Activated T-helper 9 cell treated with anti-CD3 and anti-CD28 coated beads, Interleukin-2, amount 50 U/mL, for 16 hours (primary cell): Measurements from ENCODE around the gene LRRC66.

ENCODE experiments used
- DNase-seq: peaks from one replicate; pipeline ENCODE4 v3.0.0-alpha.2; 2020; ENCODE audit warnings: low read depth

LRRC66 gene, protein sequence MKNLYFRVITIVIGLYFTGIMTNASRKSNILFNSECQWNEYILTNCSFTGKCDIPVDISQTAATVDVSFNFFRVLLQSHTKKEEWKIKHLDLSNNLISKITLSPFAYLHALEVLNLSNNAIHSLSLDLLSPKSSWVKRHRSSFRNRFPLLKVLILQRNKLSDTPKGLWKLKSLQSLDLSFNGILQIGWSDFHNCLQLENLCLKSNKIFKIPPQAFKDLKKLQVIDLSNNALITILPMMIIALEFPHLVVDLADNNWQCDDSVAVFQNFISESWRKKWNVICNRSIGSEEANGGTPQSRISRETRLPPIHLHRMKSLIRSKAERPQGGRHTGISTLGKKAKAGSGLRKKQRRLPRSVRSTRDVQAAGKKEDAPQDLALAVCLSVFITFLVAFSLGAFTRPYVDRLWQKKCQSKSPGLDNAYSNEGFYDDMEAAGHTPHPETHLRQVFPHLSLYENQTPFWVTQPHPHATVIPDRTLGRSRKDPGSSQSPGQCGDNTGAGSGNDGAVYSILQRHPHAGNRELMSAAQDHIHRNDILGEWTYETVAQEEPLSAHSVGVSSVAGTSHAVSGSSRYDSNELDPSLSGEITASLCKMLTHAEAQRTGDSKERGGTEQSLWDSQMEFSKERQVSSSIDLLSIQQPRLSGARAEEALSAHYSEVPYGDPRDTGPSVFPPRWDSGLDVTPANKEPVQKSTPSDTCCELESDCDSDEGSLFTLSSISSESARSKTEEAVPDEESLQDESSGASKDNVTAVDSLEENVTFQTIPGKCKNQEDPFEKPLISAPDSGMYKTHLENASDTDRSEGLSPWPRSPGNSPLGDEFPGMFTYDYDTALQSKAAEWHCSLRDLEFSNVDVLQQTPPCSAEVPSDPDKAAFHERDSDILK

GRCh38 chr4:52019936-52020657, at the start of gene LRRC66:
TSS of gene LRRC66 (minus strand) at chr4:52020363. CDS start at chr4:52017613, 2,750 bp downstream.
- no peak for DNase-seq

DNA sequence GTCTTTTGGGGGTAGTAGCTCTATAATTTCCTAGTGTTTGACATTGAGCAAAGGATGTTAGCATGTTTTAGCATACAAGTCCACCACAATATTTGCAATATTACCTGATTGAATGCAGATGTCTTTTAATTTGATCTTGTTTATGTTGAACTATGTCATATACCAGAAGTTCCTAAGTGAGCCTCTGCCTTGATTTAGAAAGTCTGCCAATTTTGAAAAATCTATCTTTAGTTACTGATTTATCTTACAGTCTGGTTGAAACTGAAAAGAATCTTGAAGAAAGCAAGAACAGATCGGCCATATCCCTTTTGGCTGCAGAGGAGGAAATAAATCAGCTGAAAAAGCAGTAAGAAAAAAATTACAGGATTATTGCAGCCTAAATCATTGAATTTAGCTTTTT, 49.4 kb upstream of the LRRC66 start:
- no peak for DNase-seq

DNA sequence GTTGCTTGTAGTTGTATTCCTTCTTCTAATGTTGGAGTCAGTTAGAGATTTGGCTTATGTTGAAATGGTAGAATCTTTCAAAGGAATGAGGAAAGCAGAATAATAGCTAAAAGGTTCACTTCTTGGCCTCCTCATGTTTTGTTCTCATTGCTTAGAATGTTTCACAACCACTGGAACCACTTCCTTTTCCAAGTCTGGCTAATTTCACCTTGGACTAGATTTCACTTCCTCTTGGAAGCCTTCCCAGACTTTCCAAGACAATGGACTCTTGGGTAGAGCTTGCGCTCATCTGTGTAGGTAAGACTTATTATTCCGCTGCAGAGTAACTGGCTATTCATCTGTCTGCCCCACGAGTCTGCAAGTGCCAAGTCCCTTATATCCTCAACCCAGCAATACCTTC, 39.2 kb upstream of the LRRC66 start:
- no peak for DNase-seq

DNA sequence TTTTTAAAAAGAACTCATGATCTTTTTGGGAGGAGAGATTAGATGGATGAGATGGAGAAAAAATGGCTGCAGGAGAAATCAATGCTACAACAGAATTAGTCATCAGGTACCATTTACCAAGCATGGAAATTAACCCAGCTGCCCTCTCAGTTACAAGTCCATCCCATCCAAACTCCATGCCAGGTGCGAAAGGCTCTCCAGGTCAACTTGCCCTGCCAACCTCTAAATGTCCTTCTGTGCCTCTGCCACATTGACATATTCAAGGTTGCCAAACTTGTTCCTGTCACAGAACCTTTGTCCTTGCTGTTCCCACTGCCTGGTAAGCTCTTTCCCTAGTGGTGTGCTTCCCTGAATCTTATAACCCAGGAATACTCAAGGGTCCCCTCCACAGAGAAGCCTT, 38.1 kb upstream of the LRRC66 start:
- DNase-seq: no peak

- DNase-seq: no peak
Observed at GRCh38 chr4:52057196-52057595, 37.0 kb upstream of the LRRC66 start.

GRCh38 chr4:52054254-52054653, 34.1 kb upstream of the LRRC66 start:
- no peak for DNase-seq

DNA sequence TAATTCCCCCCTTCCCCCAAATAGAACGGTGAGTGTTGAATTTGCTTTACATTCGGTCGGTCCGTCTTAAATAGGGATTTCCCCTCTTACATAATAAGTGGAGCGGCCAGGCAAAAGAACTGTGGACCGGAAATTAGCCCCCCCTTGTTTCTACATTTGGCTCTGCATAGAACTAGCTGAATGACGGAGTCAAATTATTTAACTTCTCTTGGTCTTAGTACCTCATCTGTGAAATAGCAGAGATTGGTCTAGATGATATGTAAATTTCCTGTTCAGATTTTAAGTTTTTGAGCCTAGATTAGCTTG, 32.3 kb upstream of the LRRC66 start:
- no peak for DNase-seq

DNA sequence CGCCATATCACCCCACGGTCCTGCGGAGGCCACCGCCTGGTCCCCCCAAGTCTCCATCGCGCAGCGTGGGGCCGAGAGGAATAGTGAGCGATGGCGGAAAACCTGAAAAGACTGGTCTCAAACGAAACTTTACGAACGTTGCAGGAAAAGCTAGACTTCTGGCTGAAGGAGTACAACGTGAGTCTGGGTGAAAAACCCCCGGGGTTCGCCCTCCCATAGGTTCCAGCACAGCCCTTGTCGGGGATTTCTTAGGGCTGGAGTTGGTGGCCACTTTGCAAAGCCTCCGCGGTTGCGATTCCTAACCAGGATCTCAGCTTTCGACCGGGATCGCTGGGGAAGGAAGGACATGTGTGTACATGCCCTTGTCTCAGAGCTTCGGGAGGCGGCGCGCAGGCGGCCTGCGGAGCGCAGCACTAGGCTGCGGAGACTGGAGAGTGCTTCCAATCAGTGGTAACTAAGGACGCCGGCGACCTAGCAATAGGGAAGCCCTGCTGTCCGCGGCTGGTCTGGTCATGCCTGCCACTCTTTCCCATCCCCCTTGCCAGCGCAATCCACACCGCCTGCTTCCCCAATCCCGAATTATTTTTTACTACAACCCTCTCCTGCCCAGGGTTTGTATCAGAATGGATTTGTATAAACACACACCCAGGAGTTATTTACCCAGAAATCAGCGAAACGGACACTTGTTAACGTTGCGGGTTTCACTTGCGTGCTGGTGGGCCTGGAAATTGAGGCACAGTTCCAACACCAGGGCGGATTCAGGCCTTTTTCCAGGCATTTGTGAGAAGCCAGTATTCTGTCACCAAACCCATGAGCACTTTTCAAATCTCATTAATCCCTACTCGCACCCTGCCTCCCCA, 31.7 kb upstream of the LRRC66 start:
- no peak for DNase-seq

- no peak for DNase-seq
Observed at GRCh38 chr4:52051213-52051614, 31.1 kb upstream of the LRRC66 start, which contains the start of gene SPATA18. TSS of gene SPATA18 (plus strand) at chr4:52051304. CDS start at chr4:52051705, 401 bp downstream.

DNA sequence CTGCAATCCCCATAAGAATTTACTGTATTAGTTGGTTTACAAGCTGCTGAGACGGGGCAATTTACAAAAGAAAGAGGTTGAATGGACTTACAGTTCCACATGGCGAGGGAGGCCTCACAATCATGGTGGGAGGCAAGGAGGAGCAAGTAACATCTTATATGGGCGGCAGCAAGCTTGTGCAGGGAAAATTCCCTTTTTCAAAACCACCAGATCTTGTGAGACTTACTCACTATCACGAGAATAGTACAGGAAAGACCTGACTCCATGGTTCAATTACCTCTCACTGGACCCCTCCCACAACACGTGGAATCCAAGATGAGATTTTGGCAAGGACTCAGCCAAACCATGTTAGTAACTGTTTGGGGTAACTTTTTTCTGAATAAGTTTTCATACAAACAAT, 29.1 kb upstream of the LRRC66 start:
- no peak for DNase-seq

DNA sequence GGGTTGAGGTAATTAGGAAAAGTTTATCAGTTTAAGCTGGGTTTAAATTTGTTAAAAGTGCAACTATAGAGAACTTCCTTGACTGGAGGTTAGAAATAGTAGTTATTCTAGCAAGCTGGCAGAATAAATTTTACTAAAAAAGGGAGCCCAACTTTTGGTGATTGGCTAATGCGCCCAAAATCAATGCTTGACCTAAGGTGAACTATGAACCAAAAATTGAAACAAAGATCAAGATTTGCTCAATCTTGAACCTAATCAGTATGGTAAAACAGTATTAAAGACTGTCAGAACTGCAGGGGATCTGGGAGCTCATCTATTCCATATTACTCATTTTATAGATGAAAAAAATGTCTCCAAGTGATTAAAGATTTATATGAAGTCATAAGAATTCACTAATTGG, 24.9 kb upstream of the LRRC66 start:
- DNase-seq: no peak

GRCh38 chr4:52038103-52038912, 18.1 kb upstream of the LRRC66 start, which contains the start of gene SGCB:
TSS of gene SGCB (minus strand) at chr4:52038299. CDS start at chr4:52038259, 40 bp downstream.
- peak; percentile 62 for DNase-seq

GRCh38 chr4:52037689-52038102, 17.5 kb upstream of the LRRC66 start:
- DNase-seq: no peak

DNA sequence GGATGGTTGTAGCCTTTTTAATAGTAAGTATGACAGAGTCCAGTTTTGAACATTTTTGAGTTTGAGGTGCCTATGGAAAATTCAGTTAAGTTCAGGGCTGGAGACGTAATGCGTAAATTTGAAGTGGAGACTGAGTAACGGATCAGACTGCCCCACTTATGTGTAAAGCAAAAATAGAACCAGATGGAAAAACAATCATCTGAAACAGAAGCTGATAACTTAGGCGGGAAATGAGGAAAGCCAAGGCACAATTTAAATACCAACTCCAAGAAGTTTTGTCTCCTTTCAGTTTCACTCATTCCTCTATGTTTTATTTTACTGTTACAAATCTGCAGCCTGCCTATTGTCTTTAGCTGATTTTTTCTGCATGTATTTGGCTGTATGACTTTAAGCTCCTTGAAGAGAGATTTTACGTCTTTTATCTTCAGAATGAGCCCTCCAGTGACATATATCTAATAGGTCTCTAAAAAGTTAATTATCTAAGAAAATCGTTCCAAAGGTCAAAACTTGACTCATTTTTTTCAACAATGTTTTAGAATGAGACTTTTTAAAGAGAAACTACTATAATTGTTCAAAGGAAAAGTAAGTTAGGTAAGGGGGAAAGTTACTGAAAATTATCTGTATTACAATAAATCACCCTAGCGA, 16.8 kb upstream of the LRRC66 start:
- no peak for DNase-seq

DNA sequence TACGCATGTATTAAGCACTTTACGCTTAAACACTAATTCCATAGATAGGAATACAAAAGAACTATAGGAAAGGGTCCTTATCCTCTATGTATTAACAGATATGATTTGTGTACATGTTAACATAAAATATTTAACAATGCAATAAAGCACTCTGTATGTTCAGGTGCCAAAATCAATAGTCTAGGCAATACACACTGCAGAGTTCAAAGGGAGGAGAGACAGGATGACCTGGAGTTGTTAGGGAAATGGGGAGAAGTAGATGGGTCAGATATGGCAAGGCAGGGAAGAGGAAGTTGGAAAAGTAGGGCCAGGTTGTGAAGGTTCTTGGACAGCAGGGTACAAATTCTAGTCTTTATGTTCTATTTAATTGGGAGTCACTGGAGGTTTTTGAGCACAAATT, 15.0 kb upstream of the LRRC66 start:
- DNase-seq: no peak

GRCh38 chr4:52032005-52032404, 11.8 kb upstream of the LRRC66 start:
- no peak for DNase-seq

DNA sequence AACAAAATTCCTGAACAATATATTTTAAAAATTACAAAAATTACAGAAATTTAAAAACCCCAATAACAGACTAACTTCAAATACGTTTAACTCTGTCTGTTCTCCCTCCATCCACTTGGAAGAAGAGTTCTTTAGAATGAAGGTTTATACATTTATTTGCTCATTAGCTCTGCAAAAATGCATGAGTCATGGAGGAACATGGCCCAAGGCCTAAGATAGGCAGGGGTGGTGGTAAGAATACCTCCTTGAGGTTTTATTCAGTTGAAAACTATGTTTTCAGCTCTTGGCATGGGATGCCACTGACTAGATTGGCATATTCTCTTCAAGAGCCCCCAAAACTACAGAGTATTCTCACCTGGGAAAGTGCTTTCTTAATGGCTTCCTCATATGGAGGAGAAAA, 8.8 kb upstream of the LRRC66 start:
- DNase-seq: no peak

GRCh38 chr4:52017814-52018213, 2.3 kb downstream of the LRRC66 start:
- no peak for DNase-seq

- DNase-seq: no peak
Observed at GRCh38 chr4:52016981-52017380, 3.2 kb downstream of the LRRC66 start.

DNA sequence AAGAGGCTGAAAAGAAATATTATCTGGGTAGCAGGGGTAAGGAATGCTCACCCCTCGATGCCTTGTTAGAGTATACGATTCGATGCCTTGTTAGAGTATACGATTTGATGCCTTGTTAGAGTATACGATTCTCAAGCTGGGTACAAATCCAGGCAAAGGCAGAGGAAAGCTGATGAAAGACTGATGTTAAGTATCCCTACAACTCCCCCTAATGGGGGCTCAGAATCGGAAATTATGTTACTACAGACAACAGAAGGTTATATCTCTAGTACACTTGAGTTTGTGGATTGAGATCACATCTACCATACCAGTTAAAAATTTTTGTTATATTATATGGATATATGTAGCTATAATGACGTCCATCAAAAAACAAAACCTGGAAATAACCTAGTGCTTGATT, 4.8 kb downstream of the LRRC66 start:
- DNase-seq: no peak
